H1 (cell line): ENCODE measurements around the gene PARD3. TPM values are rescaled to one million over a fixed set of nuclear protein-coding genes. Genes with fewer than 3 reads are reported as not detected.

Experiments
- CTCF ChIA-PET: fragments of 300-600 bp; sonication (Branson Sonifier 250); formaldehyde crosslinking; loops from one replicate; lab custom pipeline; 2021; ENCODE audit not compliant: partially characterized antibody; lab: Charles Lee
- POLR2A ChIA-PET: fragments of 300-600 bp; sonication (Branson Sonifier 250); formaldehyde crosslinking; loops from one replicate; lab custom pipeline; 2021; ENCODE audit warnings: inconsistent platforms; ENCODE audit not compliant: partially characterized antibody; lab: Charles Lee
- DNase-seq, 2 experiments: peaks; one replicate each; pipeline versions ENCODE4 v3.0.0 to v3.0.0-alpha.2; 2010 to 2022; ENCODE audit warnings: low spot score in 2 of 2, low read depth in 1 of 2, mixed read lengths in 1 of 2
- FAIRE-seq: peaks from 2 replicates; lab custom pipeline; 2011; peaks lifted over from hg19 to GRCh38; lab: Jason Lieb, UNC
- H2AFZ ChIP-seq: 2 replicates; pipeline ENCODE4 v1.8.1; 2012; ENCODE audit warnings: low read length, inconsistent platforms
- H2AK5ac ChIP-seq: 2 replicates; pipeline ENCODE4 v1.6.1; 2013; ENCODE audit warnings: low read depth, low read length
- H2BK120ac ChIP-seq: replicated peaks from 2 replicates; pipeline ENCODE3; 2013; ENCODE audit warnings: low read depth, low read length, inconsistent platforms
- H2BK12ac ChIP-seq: 2 replicates; pipeline ENCODE4 v1.6.1; 2013; ENCODE audit warnings: low read depth, low read length
- H2BK15ac ChIP-seq: 2 replicates; pipeline ENCODE4 v1.6.1; 2013; ENCODE audit warnings: low read length
- H2BK20ac ChIP-seq: 2 replicates; pipeline ENCODE4 v1.6.1; 2013; ENCODE audit warnings: low read length
- H2BK5ac ChIP-seq: 2 replicates; pipeline ENCODE4 v1.6.1; 2013; ENCODE audit warnings: low read depth, low read length
- H3K14ac ChIP-seq: 2 replicates; pipeline ENCODE4 v1.6.1; 2013; ENCODE audit warnings: inconsistent platforms; ENCODE audit not compliant: insufficient read length
- H3K18ac ChIP-seq: 2 replicates; pipeline ENCODE4 v1.6.1; 2013; ENCODE audit warnings: low read length; ENCODE audit errors: extremely low read depth
- H3K23ac ChIP-seq: 2 replicates; pipeline ENCODE4 v1.6.1; 2013; ENCODE audit warnings: inconsistent platforms; ENCODE audit not compliant: insufficient read length
- H3K23me2 ChIP-seq: 2 replicates; pipeline ENCODE4 v1.6.1; 2013; ENCODE audit warnings: low read depth, low read length
- H3K27ac ChIP-seq: 2 replicates; pipeline ENCODE4 v1.6.1; 2011; ENCODE audit warnings: low read depth, low read length, inconsistent platforms
- H3K27me3 ChIP-seq, 4 experiments: replicated peaks in 1 of 4; 1 replicate in 1 of 4; 2 replicates in 3 of 4; pipeline versions ENCODE4 v1.6.1 to v1.8.1; 2011 to 2013; ENCODE audit warnings: low read length in 3 of 4, mild to moderate bottlenecking in 3 of 4, inconsistent platforms in 2 of 4, mixed read lengths in 2 of 4, moderate library complexity in 1 of 4; ENCODE audit not compliant: control insufficient read depth in 3 of 4, insufficient read depth in 3 of 4; ENCODE audit errors: extremely low read depth in 1 of 4
- H3K36me3 ChIP-seq, 4 experiments: 2 replicates each; pipeline versions ENCODE4 v1.6.1 to v1.8.1; 2011 to 2013; ENCODE audit warnings: mild to moderate bottlenecking in 4 of 4, low read length in 3 of 4, moderate library complexity in 2 of 4, control low read depth in 1 of 4, inconsistent platforms in 1 of 4; ENCODE audit not compliant: insufficient read depth in 4 of 4, control insufficient read depth in 2 of 4
- H3K4ac ChIP-seq: replicated peaks from 2 replicates; pipeline ENCODE3; 2013; ENCODE audit warnings: low read length, low read depth, mixed read lengths, inconsistent platforms; ENCODE audit not compliant: insufficient read length
- H3K4me1 ChIP-seq, 4 experiments: replicated peaks in 1 of 4; 1 replicate in 1 of 4; 2 replicates in 3 of 4; pipeline versions ENCODE4 v1.6.1 to v1.8.1; 2011 to 2013; ENCODE audit warnings: low read length in 3 of 4, inconsistent platforms in 2 of 4, mixed read lengths in 1 of 4; ENCODE audit not compliant: insufficient read depth in 4 of 4, control insufficient read depth in 3 of 4
- H3K4me2 ChIP-seq, 2 experiments: 2 replicates each; pipeline versions ENCODE4 v1.6.1 to v1.8.1; 2011 to 2013; ENCODE audit warnings: low read depth in 2 of 2, low read length in 2 of 2, control low read depth in 1 of 2, inconsistent platforms in 1 of 2, mild to moderate bottlenecking in 1 of 2; ENCODE audit not compliant: insufficient read depth in 1 of 2
- H3K4me3 ChIP-seq, 4 experiments: fragments of 200-600, 300-600 bp in 1 of 4; sonication (generic), shearing (Covaris generic), sonication (Bioruptor Twin) in 1 of 4; 2 replicates each; pipeline versions ENCODE4 v1.5.1 to v1.8.1; 2011 to 2016; ENCODE audit warnings: low read length in 4 of 4, low read depth in 3 of 4, control low read depth in 2 of 4, inconsistent platforms in 2 of 4, mild to moderate bottlenecking in 2 of 4, mixed read lengths in 1 of 4, moderate library complexity in 1 of 4; ENCODE audit not compliant: insufficient read depth in 2 of 4; ENCODE audit errors: extremely low read depth in 1 of 4
- H3K56ac ChIP-seq: replicated peaks from 2 replicates; pipeline ENCODE3; 2013; ENCODE audit warnings: low read depth, mild to moderate bottlenecking, mixed read lengths, low read length, inconsistent platforms; ENCODE audit not compliant: insufficient read length
- H3K79me1 ChIP-seq: 2 replicates; pipeline ENCODE4 v1.6.1; 2013; ENCODE audit warnings: low read depth, low read length, control low read depth
- H3K79me2 ChIP-seq, 2 experiments: 2 replicates each; pipeline versions ENCODE4 v1.6.1 to v1.8.1; 2012 to 2013; ENCODE audit warnings: low read length in 2 of 2, mild to moderate bottlenecking in 2 of 2, inconsistent platforms in 1 of 2; ENCODE audit not compliant: insufficient read depth in 2 of 2, control insufficient read depth in 1 of 2
- H3K9ac ChIP-seq, 4 experiments: replicated peaks in 1 of 4; 1 replicate in 1 of 4; 2 replicates in 3 of 4; pipeline versions ENCODE4 v1.6.1 to v1.8.1; 2011 to 2013; ENCODE audit warnings: low read depth in 3 of 4, low read length in 3 of 4, control low read depth in 2 of 4, mild to moderate bottlenecking in 2 of 4, moderate library complexity in 2 of 4, inconsistent platforms in 1 of 4; ENCODE audit errors: extremely low read depth in 1 of 4
- H3K9me3 ChIP-seq, 2 experiments: 2 replicates each; pipeline versions ENCODE4 v1.6.1 to v1.8.1; 2012 to 2013; ENCODE audit warnings: mild to moderate bottlenecking in 2 of 2, moderate library complexity in 2 of 2, control low read depth in 1 of 2, inconsistent platforms in 1 of 2, low read depth in 1 of 2, low read length in 1 of 2, mixed read lengths in 1 of 2; ENCODE audit not compliant: insufficient read depth in 2 of 2
- H4K20me1 ChIP-seq, 2 experiments: replicated peaks in 1 of 2; 2 replicates each; pipeline versions ENCODE3 to v1.8.1; 2011 to 2013; ENCODE audit warnings: inconsistent platforms in 2 of 2, low read length in 2 of 2, mild to moderate bottlenecking in 1 of 2; ENCODE audit not compliant: insufficient read depth in 2 of 2, control insufficient read depth in 1 of 2
- H4K5ac ChIP-seq: 2 replicates; pipeline ENCODE4 v1.6.1; 2013; ENCODE audit warnings: low read length, low read depth, mixed read lengths, inconsistent platforms; ENCODE audit not compliant: insufficient read length
- H4K8ac ChIP-seq: 2 replicates; pipeline ENCODE4 v1.8.0; 2013; ENCODE audit warnings: mild to moderate bottlenecking, moderate library complexity, low read length, inconsistent platforms; ENCODE audit not compliant: insufficient read depth; ENCODE audit errors: extremely low read depth
- H4K91ac ChIP-seq: replicated peaks from 2 replicates; pipeline ENCODE3; 2013; ENCODE audit warnings: low read length, mixed read lengths, inconsistent platforms; ENCODE audit not compliant: insufficient read length
- EGR1 ChIP-seq: IDR thresholded peaks from 2 replicates; pipeline ENCODE4 v1.6.1; 2011; ENCODE audit warnings: low read depth, low read length, borderline replicate concordance
- SAP30 ChIP-seq: fragments of 300-600 bp; sonication (generic); IDR thresholded peaks from 2 replicates; pipeline ENCODE4 v1.7.1; 2012; ENCODE audit warnings: low read length, moderate library complexity, mild to moderate bottlenecking, inconsistent platforms; ENCODE audit not compliant: insufficient read depth, insufficient replicate concordance
- SIRT6 ChIP-seq: IDR thresholded peaks from one replicate; pipeline ENCODE4 v1.7.1; 2012; ENCODE audit warnings: low read length, inconsistent platforms
- WGBS, 2 experiments: shearing (Covaris generic) in 1 of 2; methylation state at CpG; one replicate each; pipeline versions ENCODE4 v1.1.6 to v1.1.7; 2013 to 2015; ENCODE audit warnings: low lambda C conversion rate in 2 of 2, mixed read lengths in 2 of 2, inconsistent platforms in 1 of 2, low coverage in 1 of 2, missing lambda C conversion rate in 1 of 2; ENCODE audit not compliant: insufficient replicate concordance in 2 of 2, insufficient coverage in 1 of 2, insufficient read length in 1 of 2; ENCODE audit errors: extremely low coverage in 1 of 2, missing lambda C conversion rate in 1 of 2; 5-methylcytosine and 5-hydroxymethylcytosine counted together
- polyA plus RNA-seq, 7 experiments: library from polyadenylated mRNA; depleted of rRNA in 3 of 7; stranded (reverse) in 5 of 7; unstranded in 2 of 7; fragments of >200 nt in 5 of 7; fragments of 200-250 nt in 2 of 7; gene quantifications; 1 replicate in 5 of 7; 2 replicates in 1 of 7; 4 replicates in 1 of 7; pipeline versions ENCODE4 v1.2.1 to v1.2.3, GENCODE V29; 2011 to 2013; ENCODE audit warnings: missing spikeins in 2 of 7, mixed read lengths in 2 of 7
- total RNA-seq: library from RNA; stranded (reverse); fragmentation: NEBNext Ultra II Directional; extraction: Animal tissue kit (Norgen Biotek cat#: 25700); gene quantifications from 2 replicates; pipeline ENCODE4 v1.2.1, GENCODE V29; 2021

PARD3 gene
- total and polyA plus RNA-seq, 2 of the 8 experiments (the other 6 are each of a cell fraction or from before 2014, with no cell fraction given): 19.7 to 49.1 TPM

DNA sequence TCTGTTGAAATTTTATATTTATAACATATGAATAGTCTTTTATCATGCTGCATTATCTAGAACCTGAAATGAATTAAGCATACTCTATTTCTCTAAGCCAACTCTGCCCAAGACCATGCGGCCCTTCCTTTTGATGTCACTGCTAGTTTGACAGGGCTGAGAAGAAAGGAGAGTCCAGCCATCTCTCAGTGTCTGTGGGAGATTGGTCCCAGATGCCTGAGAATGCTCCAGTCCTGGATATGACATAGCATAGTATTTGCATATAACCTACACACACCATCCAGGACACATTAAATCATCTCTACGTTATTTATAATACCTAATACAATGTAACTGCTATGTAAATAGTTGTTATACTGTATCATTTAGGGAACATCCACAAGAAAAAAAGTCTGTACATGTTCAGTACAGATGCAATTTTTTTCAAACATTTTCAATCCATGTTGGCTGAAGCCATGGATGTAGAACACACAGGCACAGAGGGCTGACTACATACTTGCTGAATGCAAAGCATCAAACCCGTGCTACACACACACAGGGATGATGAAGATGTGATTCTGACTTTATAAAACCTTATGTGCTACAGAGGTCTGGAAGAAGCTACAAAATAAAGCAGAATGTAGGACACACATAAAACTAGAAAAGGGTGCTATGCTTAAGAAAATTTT lies 315.4 kb downstream of the PARD3 start:
- Histone ChIP-seq H3K23ac (no peak overlapping the region), H3K14ac (no peak overlapping the region), H3K56ac (no peak overlapping the region), H4K91ac (no peak overlapping the region), H3K4me1 (peaks cover 0 to 3% (median 1%) of the 10 kb centered on the region in 4 experiments; a peak in 2 of 7 replicates), H3K23me2 (no peaks in the 10 kb centered on the region), H4K8ac (no peak overlapping the region), H3K27me3 (no peaks in the 10 kb centered on the region), H3K79me1 (no peaks in the 10 kb centered on the region), H2AK5ac (no peak overlapping the region), H3K9ac (no peak overlapping the region), H3K27ac (no peak overlapping the region), H2AFZ (no peak overlapping the region), H2BK12ac (no peak overlapping the region), H2BK5ac (no peak overlapping the region), H2BK120ac (no peak overlapping the region), H4K20me1 (peaks cover 0 to 3% of the 10 kb centered on the region in 2 experiments), H3K79me2 (peaks cover 0 to 9% of the 10 kb centered on the region in 2 experiments; a peak in 1 of 4 replicates), H3K4me2 (no peak overlapping the region), H3K4ac (no peak overlapping the region), H3K36me3 (no peaks in the 10 kb centered on the region), H4K5ac (no peak overlapping the region), H2BK15ac (no peak overlapping the region), H3K18ac (no peak overlapping the region), H3K9me3 (no peaks in the 10 kb centered on the region), H3K4me3 (no peak overlapping the region), H2BK20ac (no peak overlapping the region)
- DNase-seq (no peak), FAIRE-seq (no peak)
- ChIA-PET POLR2A (no interaction called here), CTCF (no interaction called here)
- WGBS, 2 experiments: 86% methylated on average over 3 of the region's 3 CpGs; no CpG with 5 or more reads in 1 of the 2 experiments
- no peak for TF ChIP-seq EGR1
- TF ChIP-seq SIRT6: no peak
- no peak for TF ChIP-seq SAP30
